H1 (cell line): ENCODE results near the gene CBX4. TPM values are rescaled to one million over a fixed set of nuclear protein-coding genes. Genes with fewer than 3 reads are reported as not detected.

Experiments
- CTCF ChIA-PET: fragments of 300-600 bp; sonication (Branson Sonifier 250); formaldehyde crosslinking; loops from one replicate; lab custom pipeline; 2021; ENCODE audit not compliant: partially characterized antibody; lab: Charles Lee
- POLR2A ChIA-PET: fragments of 300-600 bp; sonication (Branson Sonifier 250); formaldehyde crosslinking; loops from one replicate; lab custom pipeline; 2021; ENCODE audit warnings: inconsistent platforms; ENCODE audit not compliant: partially characterized antibody; lab: Charles Lee
- DNase-seq, 2 experiments: peaks; one replicate each; pipeline versions ENCODE4 v3.0.0 to v3.0.0-alpha.2; 2010 to 2022; ENCODE audit warnings: low spot score in 2 of 2, low read depth in 1 of 2, mixed read lengths in 1 of 2
- FAIRE-seq: peaks from 2 replicates; lab custom pipeline; 2011; peaks lifted over from hg19 to GRCh38; lab: Jason Lieb, UNC
- H2AFZ ChIP-seq: 2 replicates; pipeline ENCODE4 v1.8.1; 2012; ENCODE audit warnings: low read length, inconsistent platforms
- H2AK5ac ChIP-seq: 2 replicates; pipeline ENCODE4 v1.6.1; 2013; ENCODE audit warnings: low read depth, low read length
- H2BK120ac ChIP-seq: replicated peaks from 2 replicates; pipeline ENCODE3; 2013; ENCODE audit warnings: low read depth, low read length, inconsistent platforms
- H2BK12ac ChIP-seq: 2 replicates; pipeline ENCODE4 v1.6.1; 2013; ENCODE audit warnings: low read depth, low read length
- H2BK15ac ChIP-seq: 2 replicates; pipeline ENCODE4 v1.6.1; 2013; ENCODE audit warnings: low read length
- H2BK20ac ChIP-seq: 2 replicates; pipeline ENCODE4 v1.6.1; 2013; ENCODE audit warnings: low read length
- H2BK5ac ChIP-seq: 2 replicates; pipeline ENCODE4 v1.6.1; 2013; ENCODE audit warnings: low read depth, low read length
- H3K14ac ChIP-seq: 2 replicates; pipeline ENCODE4 v1.6.1; 2013; ENCODE audit warnings: inconsistent platforms; ENCODE audit not compliant: insufficient read length
- H3K18ac ChIP-seq: 2 replicates; pipeline ENCODE4 v1.6.1; 2013; ENCODE audit warnings: low read length; ENCODE audit errors: extremely low read depth
- H3K23ac ChIP-seq: 2 replicates; pipeline ENCODE4 v1.6.1; 2013; ENCODE audit warnings: inconsistent platforms; ENCODE audit not compliant: insufficient read length
- H3K23me2 ChIP-seq: 2 replicates; pipeline ENCODE4 v1.6.1; 2013; ENCODE audit warnings: low read depth, low read length
- H3K27ac ChIP-seq: 2 replicates; pipeline ENCODE4 v1.6.1; 2011; ENCODE audit warnings: low read depth, low read length, inconsistent platforms
- H3K27me3 ChIP-seq, 4 experiments: replicated peaks in 1 of 4; 1 replicate in 1 of 4; 2 replicates in 3 of 4; pipeline versions ENCODE4 v1.6.1 to v1.8.1; 2011 to 2013; ENCODE audit warnings: low read length in 3 of 4, mild to moderate bottlenecking in 3 of 4, inconsistent platforms in 2 of 4, mixed read lengths in 2 of 4, moderate library complexity in 1 of 4; ENCODE audit not compliant: control insufficient read depth in 3 of 4, insufficient read depth in 3 of 4; ENCODE audit errors: extremely low read depth in 1 of 4
- H3K36me3 ChIP-seq, 4 experiments: 2 replicates each; pipeline versions ENCODE4 v1.6.1 to v1.8.1; 2011 to 2013; ENCODE audit warnings: mild to moderate bottlenecking in 4 of 4, low read length in 3 of 4, moderate library complexity in 2 of 4, control low read depth in 1 of 4, inconsistent platforms in 1 of 4; ENCODE audit not compliant: insufficient read depth in 4 of 4, control insufficient read depth in 2 of 4
- H3K4ac ChIP-seq: replicated peaks from 2 replicates; pipeline ENCODE3; 2013; ENCODE audit warnings: low read length, low read depth, mixed read lengths, inconsistent platforms; ENCODE audit not compliant: insufficient read length
- H3K4me1 ChIP-seq, 4 experiments: replicated peaks in 1 of 4; 1 replicate in 1 of 4; 2 replicates in 3 of 4; pipeline versions ENCODE4 v1.6.1 to v1.8.1; 2011 to 2013; ENCODE audit warnings: low read length in 3 of 4, inconsistent platforms in 2 of 4, mixed read lengths in 1 of 4; ENCODE audit not compliant: insufficient read depth in 4 of 4, control insufficient read depth in 3 of 4
- H3K4me2 ChIP-seq, 2 experiments: 2 replicates each; pipeline versions ENCODE4 v1.6.1 to v1.8.1; 2011 to 2013; ENCODE audit warnings: low read depth in 2 of 2, low read length in 2 of 2, control low read depth in 1 of 2, inconsistent platforms in 1 of 2, mild to moderate bottlenecking in 1 of 2; ENCODE audit not compliant: insufficient read depth in 1 of 2
- H3K4me3 ChIP-seq, 4 experiments: fragments of 200-600, 300-600 bp in 1 of 4; sonication (generic), shearing (Covaris generic), sonication (Bioruptor Twin) in 1 of 4; 2 replicates each; pipeline versions ENCODE4 v1.5.1 to v1.8.1; 2011 to 2016; ENCODE audit warnings: low read length in 4 of 4, low read depth in 3 of 4, control low read depth in 2 of 4, inconsistent platforms in 2 of 4, mild to moderate bottlenecking in 2 of 4, mixed read lengths in 1 of 4, moderate library complexity in 1 of 4; ENCODE audit not compliant: insufficient read depth in 2 of 4; ENCODE audit errors: extremely low read depth in 1 of 4
- H3K56ac ChIP-seq: replicated peaks from 2 replicates; pipeline ENCODE3; 2013; ENCODE audit warnings: low read depth, mild to moderate bottlenecking, mixed read lengths, low read length, inconsistent platforms; ENCODE audit not compliant: insufficient read length
- H3K79me1 ChIP-seq: 2 replicates; pipeline ENCODE4 v1.6.1; 2013; ENCODE audit warnings: low read depth, low read length, control low read depth
- H3K79me2 ChIP-seq, 2 experiments: 2 replicates each; pipeline versions ENCODE4 v1.6.1 to v1.8.1; 2012 to 2013; ENCODE audit warnings: low read length in 2 of 2, mild to moderate bottlenecking in 2 of 2, inconsistent platforms in 1 of 2; ENCODE audit not compliant: insufficient read depth in 2 of 2, control insufficient read depth in 1 of 2
- H3K9ac ChIP-seq, 4 experiments: replicated peaks in 1 of 4; 1 replicate in 1 of 4; 2 replicates in 3 of 4; pipeline versions ENCODE4 v1.6.1 to v1.8.1; 2011 to 2013; ENCODE audit warnings: low read depth in 3 of 4, low read length in 3 of 4, control low read depth in 2 of 4, mild to moderate bottlenecking in 2 of 4, moderate library complexity in 2 of 4, inconsistent platforms in 1 of 4; ENCODE audit errors: extremely low read depth in 1 of 4
- H3K9me3 ChIP-seq, 2 experiments: 2 replicates each; pipeline versions ENCODE4 v1.6.1 to v1.8.1; 2012 to 2013; ENCODE audit warnings: mild to moderate bottlenecking in 2 of 2, moderate library complexity in 2 of 2, control low read depth in 1 of 2, inconsistent platforms in 1 of 2, low read depth in 1 of 2, low read length in 1 of 2, mixed read lengths in 1 of 2; ENCODE audit not compliant: insufficient read depth in 2 of 2
- H4K20me1 ChIP-seq, 2 experiments: replicated peaks in 1 of 2; 2 replicates each; pipeline versions ENCODE3 to v1.8.1; 2011 to 2013; ENCODE audit warnings: inconsistent platforms in 2 of 2, low read length in 2 of 2, mild to moderate bottlenecking in 1 of 2; ENCODE audit not compliant: insufficient read depth in 2 of 2, control insufficient read depth in 1 of 2
- H4K5ac ChIP-seq: 2 replicates; pipeline ENCODE4 v1.6.1; 2013; ENCODE audit warnings: low read length, low read depth, mixed read lengths, inconsistent platforms; ENCODE audit not compliant: insufficient read length
- H4K8ac ChIP-seq: 2 replicates; pipeline ENCODE4 v1.8.0; 2013; ENCODE audit warnings: mild to moderate bottlenecking, moderate library complexity, low read length, inconsistent platforms; ENCODE audit not compliant: insufficient read depth; ENCODE audit errors: extremely low read depth
- H4K91ac ChIP-seq: replicated peaks from 2 replicates; pipeline ENCODE3; 2013; ENCODE audit warnings: low read length, mixed read lengths, inconsistent platforms; ENCODE audit not compliant: insufficient read length
- CBX5 ChIP-seq: fragments of 300-800, 300-1000 bp; sonication (generic); IDR thresholded peaks from 2 replicates; pipeline ENCODE4 v1.7.1; 2016; ENCODE audit warnings: antibody characterized with exemption, low read length, low read depth
- CREB1 ChIP-seq: IDR thresholded peaks from 2 replicates; pipeline ENCODE4 v1.6.1; 2012; ENCODE audit warnings: inconsistent platforms
- EZH2 ChIP-seq: fragments of 200-600 bp; sonication (generic); IDR thresholded peaks from 2 replicates; pipeline ENCODE4 v1.7.1; 2012; ENCODE audit warnings: low read depth, mild to moderate bottlenecking, moderate library complexity, low read length, inconsistent platforms; ENCODE audit not compliant: severe bottlenecking
- KDM4A ChIP-seq: IDR thresholded peaks from one replicate; pipeline ENCODE4 v1.7.1; 2012; ENCODE audit warnings: low read depth, mild to moderate bottlenecking, moderate library complexity, low read length, inconsistent platforms; ENCODE audit not compliant: severe bottlenecking
- WGBS, 2 experiments: shearing (Covaris generic) in 1 of 2; methylation state at CpG; one replicate each; pipeline versions ENCODE4 v1.1.6 to v1.1.7; 2013 to 2015; ENCODE audit warnings: low lambda C conversion rate in 2 of 2, mixed read lengths in 2 of 2, inconsistent platforms in 1 of 2, low coverage in 1 of 2, missing lambda C conversion rate in 1 of 2; ENCODE audit not compliant: insufficient replicate concordance in 2 of 2, insufficient coverage in 1 of 2, insufficient read length in 1 of 2; ENCODE audit errors: extremely low coverage in 1 of 2, missing lambda C conversion rate in 1 of 2; 5-methylcytosine and 5-hydroxymethylcytosine counted together
- polyA plus RNA-seq, 7 experiments: library from polyadenylated mRNA; depleted of rRNA in 3 of 7; stranded (reverse) in 5 of 7; unstranded in 2 of 7; fragments of >200 nt in 5 of 7; fragments of 200-250 nt in 2 of 7; gene quantifications; 1 replicate in 5 of 7; 2 replicates in 1 of 7; 4 replicates in 1 of 7; pipeline versions ENCODE4 v1.2.1 to v1.2.3, GENCODE V29; 2011 to 2013; ENCODE audit warnings: missing spikeins in 2 of 7, mixed read lengths in 2 of 7
- total RNA-seq: library from RNA; stranded (reverse); fragmentation: NEBNext Ultra II Directional; extraction: Animal tissue kit (Norgen Biotek cat#: 25700); gene quantifications from 2 replicates; pipeline ENCODE4 v1.2.1, GENCODE V29; 2021
- TF ChIP-seq, protein P1 (sequence below), 3 experiments: IDR thresholded peaks; 1 replicate in 2 of 3; 2 replicates in 1 of 3; pipeline versions ENCODE4 v1.5.1 to v1.6.1; 2011; ENCODE audit warnings: low read length in 3 of 3, mild to moderate bottlenecking in 3 of 3, inconsistent platforms in 2 of 3, low read depth in 1 of 3, moderate library complexity in 1 of 3; ENCODE audit not compliant: insufficient read depth in 1 of 3; ENCODE audit errors: control extremely low read depth in 1 of 3
- TF ChIP-seq, protein P2 (sequence below): IDR thresholded peaks from 2 replicates; pipeline ENCODE4 v1.6.1; 2012; ENCODE audit warnings: inconsistent platforms

The CBX4 gene
- total and polyA plus RNA-seq, 2 of the 8 experiments (the other 6 are each of a cell fraction or from before 2014, with no cell fraction given), result 1.8 to 4.0 TPM

DNA sequence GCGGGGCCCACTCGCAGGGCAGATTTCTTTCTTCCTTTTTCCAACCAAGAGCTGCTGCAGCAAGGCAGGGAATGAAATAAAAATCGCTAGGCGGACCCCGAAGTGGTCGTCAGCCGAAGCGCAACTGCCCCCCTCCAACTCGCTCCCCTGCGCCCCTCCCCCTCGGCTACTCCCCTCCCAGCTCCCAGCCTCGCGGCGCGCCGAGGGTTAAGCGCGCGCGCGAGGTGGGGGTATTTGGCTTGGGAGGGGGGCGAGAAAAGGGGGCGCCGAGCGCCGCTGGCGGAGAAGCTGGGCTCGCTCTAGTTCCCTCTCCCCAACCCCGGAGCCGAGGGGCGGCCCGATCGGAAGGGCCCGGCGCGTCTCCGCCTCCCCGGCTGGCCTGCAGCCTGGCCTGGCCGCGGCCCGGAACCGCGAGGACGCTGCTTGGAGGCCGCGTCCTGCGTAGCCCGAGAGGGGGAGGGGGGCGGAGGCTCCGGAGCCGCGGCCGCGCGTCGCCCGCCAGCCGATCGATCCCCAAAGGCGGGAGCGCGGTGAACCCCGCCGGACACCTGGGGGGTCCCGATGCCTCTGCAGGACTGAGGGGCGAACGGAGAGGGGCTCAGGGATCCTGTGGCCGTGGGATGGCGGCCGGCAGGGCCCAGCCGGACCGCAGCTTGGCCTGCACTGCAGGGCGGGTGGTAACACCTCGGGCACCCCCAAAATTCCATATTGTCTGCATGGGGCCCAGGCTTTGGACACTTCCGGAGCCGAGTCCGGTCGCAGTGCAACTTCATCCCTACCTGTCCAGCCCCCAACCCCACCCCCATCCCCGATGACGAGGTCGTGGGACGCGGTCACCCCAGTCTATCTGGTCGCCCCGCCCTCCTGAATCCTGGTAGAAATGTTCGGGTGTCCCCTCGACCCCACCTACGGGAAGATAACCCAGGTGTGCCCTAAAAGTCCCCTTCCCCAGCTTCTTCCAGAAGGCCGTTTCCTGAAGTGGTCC, 4.9 kb upstream of the CBX4 start:
- POLR2A ChIA-PET, result interaction anchor here (1.0 to 7.6 kb wide), 3 partner anchors 8 to 75 kb away, joined by 3 to 111 read pairs (median 4); no protein-coding TSS in a partner anchor
- peak in 1 of 2 experiments; percentile 78 for DNase-seq
- FAIRE-seq, result no peak
- H3K9ac ChIP-seq, result no peak overlapping the region
- WGBS, 2 experiments, result 3% methylated on average over 29 of the region's 89 CpGs; no CpG with 5 or more reads in 1 of the 2 experiments
- no peak overlapping the region for H2AFZ ChIP-seq
- H3K79me1 ChIP-seq, result no peaks in the 10 kb centered on the region
- peak overlapping the region; percentile 89 for H4K8ac ChIP-seq
- CTCF ChIA-PET, result interaction anchor here (0.7 to 11.6 kb wide), 23 partner anchors 9 to 140 kb away, joined by 3 to 181 read pairs (median 5); no protein-coding TSS in a partner anchor
- no peak overlapping the region; the same call in 1 of the 2 replicates for H2BK5ac ChIP-seq
- no peak overlapping the region for H3K23ac ChIP-seq
- H3K4ac ChIP-seq, result no peak overlapping the region
- H2BK120ac ChIP-seq, result no peak overlapping the region
- H3K9me3 ChIP-seq, result peaks cover 0 to 8% of the 10 kb centered on the region in 2 experiments; a peak in 2 of 4 replicates
- peak overlapping the region; percentile 77 to 90 for H3K4me2 ChIP-seq
- H2BK12ac ChIP-seq, result peak overlapping the region; percentile 60; the same call in 1 of the 2 replicates
- peaks cover 6 to 8% of the 10 kb centered on the region in 2 experiments for H4K20me1 ChIP-seq
- no peak overlapping the region for H3K56ac ChIP-seq
- no peak overlapping the region for H3K14ac ChIP-seq
- peaks cover 0 to 23% (median 15%) of the 10 kb centered on the region in 4 experiments; a peak in 5 of 7 replicates for H3K4me1 ChIP-seq
- H3K4me3 ChIP-seq, result peak overlapping the region; percentile 34 to 60 (median 46)
- H3K18ac ChIP-seq, result no peak overlapping the region; the same call in 1 of the 2 replicates
- peak overlapping the region; percentile 80; the same call in 1 of the 2 replicates for H2BK20ac ChIP-seq
- no peak overlapping the region for H4K91ac ChIP-seq
- peaks cover 0 to 16% (median 0%) of the 10 kb centered on the region in 4 experiments; a peak in 1 of 8 replicates for H3K36me3 ChIP-seq
- H3K27me3 ChIP-seq, result peaks cover 61 to 69% (median 68%) of the 10 kb centered on the region in 4 experiments
- H3K23me2 ChIP-seq, result peaks cover 6% of the 10 kb centered on the region; the same call in 1 of the 2 replicates
- no peaks in the 10 kb centered on the region for H3K79me2 ChIP-seq
- no peak overlapping the region for H4K5ac ChIP-seq
- H3K27ac ChIP-seq, result no peak overlapping the region
- no peak overlapping the region for H2AK5ac ChIP-seq
- peak overlapping the region; percentile 72; the same call in 1 of the 2 replicates for H2BK15ac ChIP-seq
- TF ChIP-seq CBX5 (no peak), EZH2 (no peak), KDM4A (peak; percentile 45), CREB1 (no peak)
- TF ChIP-seq, protein P1, sequence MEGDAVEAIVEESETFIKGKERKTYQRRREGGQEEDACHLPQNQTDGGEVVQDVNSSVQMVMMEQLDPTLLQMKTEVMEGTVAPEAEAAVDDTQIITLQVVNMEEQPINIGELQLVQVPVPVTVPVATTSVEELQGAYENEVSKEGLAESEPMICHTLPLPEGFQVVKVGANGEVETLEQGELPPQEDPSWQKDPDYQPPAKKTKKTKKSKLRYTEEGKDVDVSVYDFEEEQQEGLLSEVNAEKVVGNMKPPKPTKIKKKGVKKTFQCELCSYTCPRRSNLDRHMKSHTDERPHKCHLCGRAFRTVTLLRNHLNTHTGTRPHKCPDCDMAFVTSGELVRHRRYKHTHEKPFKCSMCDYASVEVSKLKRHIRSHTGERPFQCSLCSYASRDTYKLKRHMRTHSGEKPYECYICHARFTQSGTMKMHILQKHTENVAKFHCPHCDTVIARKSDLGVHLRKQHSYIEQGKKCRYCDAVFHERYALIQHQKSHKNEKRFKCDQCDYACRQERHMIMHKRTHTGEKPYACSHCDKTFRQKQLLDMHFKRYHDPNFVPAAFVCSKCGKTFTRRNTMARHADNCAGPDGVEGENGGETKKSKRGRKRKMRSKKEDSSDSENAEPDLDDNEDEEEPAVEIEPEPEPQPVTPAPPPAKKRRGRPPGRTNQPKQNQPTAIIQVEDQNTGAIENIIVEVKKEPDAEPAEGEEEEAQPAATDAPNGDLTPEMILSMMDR (IDR thresholded peaks at IDR 0.05; ENCODE audit: control extremely low read depth in 1 of 3, insufficient read depth in 1 of 3, low read depth in 1 of 3, low read length in 3 of 3), result no peak
- TF ChIP-seq, protein P2, sequence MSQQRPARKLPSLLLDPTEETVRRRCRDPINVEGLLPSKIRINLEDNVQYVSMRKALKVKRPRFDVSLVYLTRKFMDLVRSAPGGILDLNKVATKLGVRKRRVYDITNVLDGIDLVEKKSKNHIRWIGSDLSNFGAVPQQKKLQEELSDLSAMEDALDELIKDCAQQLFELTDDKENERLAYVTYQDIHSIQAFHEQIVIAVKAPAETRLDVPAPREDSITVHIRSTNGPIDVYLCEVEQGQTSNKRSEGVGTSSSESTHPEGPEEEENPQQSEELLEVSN, result peak; percentile 43; the same call in 1 of the 2 replicates
